HG03432 (cell line): Measurements from ENCODE around the gene SKOR1.

Experiments
- ATAC-seq: cut with Tn5 transposase; IDR thresholded peaks from one replicate; pipeline ENCODE4 v1.9.1; 2021; ENCODE audit warnings: mild to moderate bottlenecking, moderate library complexity; ENCODE audit not compliant: unreplicated experiment

Gene SKOR1

DNA sequence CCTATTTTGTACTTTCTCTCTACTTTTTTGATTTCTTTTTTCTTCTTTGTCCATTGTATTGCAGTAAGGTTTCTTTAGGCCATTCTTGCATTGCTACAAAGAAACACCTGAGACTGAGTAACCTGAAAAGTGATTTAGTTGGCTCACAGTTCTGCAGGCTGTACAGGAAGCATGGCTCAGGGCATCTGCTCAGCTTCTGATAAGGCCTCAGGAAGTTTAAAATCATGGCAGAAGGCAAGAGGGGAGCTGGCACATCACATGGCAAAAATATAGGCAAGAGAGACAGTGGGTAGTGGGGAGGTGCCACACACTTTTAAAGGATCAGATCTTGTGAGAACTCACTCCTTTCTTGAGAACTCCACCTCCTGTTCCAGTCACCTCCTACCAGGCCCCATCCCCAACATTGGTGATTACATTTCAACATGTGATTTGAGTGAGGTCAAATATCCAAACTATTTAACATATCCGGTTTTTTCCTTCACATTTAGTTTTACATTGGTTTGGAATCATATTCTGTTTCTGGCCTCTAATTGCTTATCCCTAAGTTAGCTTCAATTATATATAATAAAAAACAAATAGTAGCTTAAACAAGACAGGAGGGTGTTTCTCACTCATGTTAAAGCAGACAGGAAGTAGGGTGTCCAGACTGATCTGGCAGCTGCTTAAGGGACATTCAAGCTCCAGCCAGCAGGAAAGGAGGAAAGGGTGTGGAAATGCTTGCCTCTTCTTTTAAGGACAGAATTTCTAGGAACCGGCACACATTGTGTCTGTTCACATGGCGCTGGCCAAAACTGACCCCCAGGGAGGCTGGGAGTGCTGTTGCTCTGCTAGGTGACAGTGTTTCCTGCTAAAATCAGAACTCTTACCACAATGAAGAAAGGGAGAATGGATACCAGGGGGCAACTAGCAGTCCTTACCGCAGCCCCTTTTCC is 28.8 kb upstream of the SKOR1 start:
- no peak for ATAC-seq

DNA sequence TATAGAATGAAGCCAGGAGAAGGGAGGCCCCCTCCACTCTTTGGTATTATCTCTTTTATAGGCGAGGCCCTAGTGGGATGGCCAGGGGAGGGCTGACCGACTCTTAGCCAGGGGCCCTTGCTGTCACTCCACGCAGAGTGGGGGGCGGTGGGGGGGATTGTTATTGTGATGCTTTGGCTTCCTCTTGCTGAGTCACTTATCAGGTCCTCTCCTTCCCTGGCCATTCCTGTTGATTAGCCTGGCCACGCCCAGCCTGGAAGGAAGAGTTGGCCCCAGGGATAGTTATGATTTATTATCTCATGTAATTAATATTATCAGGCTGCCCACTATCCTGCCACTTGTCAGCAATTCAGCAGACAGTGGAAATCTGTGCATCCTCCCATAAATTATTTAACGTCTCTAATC is 25.5 kb upstream of the SKOR1 start:
- ATAC-seq: no peak

- ATAC-seq: no peak
Measured at GRCh38 chr15:67801142-67801541, 24.2 kb upstream of the SKOR1 start.

DNA sequence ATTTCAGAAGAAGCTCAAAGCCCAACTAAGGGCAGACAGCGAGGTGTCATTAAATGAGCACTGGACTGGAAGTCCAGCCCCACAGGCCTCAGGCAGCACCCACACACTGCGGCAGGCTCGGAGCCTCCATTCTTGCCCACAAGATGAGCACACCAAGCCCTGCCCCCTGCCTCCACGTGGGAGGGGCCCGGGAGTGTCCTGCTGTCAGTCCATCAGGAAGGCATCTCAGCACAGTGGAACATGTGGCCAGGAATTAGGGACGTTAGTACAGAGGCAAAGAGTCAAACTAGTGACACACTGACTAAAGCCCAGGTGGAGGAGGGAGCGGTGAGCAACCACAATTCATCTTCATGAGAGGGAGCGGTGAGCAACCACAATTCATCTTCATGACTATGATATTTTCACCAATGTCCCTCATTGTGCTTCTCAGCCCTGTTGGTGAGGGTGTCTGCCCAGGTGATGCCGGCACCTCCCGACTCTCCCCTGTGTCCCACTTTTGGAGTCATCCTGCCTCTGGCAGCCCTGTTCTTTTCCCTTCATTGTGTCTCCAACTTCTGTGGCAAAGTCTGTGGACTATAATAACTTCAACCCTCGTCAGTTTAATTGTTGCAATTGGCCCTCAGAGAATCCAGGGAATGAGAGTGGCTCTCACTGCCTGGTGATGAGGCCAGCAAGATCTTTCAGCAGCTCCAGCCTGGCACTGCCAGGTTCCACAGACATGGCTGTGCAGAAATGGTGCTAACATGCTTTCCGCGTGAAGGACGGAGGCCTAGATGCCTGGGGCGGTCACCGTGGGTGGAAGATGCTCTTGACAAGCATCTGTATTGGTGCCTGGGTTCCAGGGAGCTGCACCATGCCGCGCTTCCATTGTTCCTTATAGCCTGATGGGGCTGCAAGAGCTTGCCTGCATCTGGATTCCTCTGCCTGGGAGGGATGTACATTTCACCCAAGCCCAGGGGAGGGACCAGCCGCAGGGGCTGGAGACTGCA is 23.1 kb upstream of the SKOR1 start:
- ATAC-seq: no peak

DNA sequence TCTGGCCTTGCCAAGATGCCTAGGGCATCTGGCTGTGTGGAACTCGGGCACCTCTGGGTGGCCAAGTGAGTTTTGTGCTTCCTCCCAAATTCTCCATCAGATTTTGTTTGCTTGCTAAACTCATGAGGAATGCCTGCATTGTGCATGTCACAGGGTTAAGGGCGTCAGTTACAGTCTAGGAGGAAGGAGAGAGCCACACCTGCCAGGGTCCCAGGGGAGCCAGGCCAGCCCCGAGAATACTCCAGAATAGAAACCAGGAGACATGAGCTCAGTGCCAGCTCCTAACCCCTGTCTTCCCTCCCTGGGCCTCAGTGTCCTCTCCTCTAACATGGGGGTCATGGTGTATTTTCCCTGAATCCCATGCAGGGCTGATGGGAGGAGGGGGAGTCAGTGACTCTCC is 22.0 kb upstream of the SKOR1 start:
- ATAC-seq: no peak

- no peak for ATAC-seq
Measured at GRCh38 chr15:67803996-67804843, 21.1 kb upstream of the SKOR1 start.

DNA sequence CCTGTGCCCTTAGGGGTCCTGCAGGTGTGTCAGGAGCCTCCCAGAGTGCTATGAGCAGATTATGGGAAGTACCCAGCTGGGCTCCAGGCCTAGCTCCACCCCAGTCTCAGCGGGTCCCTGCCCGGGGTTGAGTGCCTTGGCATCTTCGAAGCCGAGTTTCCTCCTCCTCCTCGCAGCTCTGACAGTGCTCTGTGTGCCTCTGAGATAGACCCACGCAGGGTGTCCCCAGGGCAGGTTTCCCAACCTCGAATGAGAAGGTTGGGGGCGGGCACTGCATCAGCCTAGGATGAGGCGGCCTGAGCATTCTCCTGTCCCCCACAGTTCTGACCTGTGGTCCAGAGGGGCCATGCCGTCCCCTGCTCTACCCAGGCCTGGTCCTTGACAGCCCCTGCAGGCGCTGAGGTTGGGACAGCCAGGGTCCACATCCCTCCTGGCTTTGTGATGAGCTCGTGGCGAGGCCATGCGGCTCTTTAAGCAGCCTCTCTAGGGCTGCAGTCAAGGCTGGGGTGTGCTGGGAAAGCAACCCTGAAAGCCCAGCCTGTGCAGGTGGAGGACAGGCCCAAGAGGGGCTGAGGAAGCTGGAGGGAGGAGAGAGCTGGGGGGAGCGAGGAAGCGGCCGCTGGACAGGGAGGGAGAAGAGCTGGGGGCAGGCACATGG is 20.2 kb upstream of the SKOR1 start:
- ATAC-seq: no peak

DNA sequence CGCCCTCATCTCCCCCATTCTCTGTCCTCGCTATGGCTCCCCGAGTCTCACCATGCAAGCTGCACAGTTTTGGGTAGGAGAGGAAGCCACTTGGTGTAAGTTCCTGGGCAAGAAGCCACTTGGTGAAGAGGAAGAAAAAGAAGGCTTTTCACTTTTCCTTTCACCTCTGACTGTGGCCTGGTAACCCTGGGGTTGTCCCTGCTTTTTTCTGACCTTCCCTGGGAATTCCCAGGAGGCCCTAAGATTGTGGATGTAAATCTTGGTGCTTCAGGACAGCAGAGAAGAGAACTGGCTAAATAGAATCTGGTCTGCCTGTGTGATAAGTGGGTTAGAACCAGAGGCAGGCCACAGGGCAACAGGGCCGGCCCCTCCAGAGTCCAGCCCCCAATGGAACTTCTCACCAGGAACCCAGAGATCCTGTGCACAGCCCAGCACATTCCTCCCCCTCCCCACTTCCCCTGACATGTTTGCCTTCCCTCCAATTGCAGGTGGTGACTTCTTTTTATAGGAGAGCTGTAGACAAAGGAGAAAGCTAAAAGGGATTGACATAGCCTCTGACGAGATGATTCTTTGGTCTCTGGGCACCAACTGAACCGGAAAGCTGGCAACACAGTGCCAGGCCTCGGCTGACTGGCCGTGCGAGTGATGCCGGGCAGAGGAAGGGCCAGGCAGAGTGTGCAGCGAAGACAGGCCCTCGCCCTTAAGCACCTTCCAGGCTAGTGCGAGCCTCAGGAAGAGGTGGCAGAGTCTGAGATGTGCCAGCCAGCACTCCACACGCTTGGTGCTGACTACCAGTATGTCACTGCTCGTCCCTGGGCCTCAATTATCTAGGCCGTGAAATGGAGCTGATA is 19.4 kb upstream of the SKOR1 start:
- no peak for ATAC-seq

DNA sequence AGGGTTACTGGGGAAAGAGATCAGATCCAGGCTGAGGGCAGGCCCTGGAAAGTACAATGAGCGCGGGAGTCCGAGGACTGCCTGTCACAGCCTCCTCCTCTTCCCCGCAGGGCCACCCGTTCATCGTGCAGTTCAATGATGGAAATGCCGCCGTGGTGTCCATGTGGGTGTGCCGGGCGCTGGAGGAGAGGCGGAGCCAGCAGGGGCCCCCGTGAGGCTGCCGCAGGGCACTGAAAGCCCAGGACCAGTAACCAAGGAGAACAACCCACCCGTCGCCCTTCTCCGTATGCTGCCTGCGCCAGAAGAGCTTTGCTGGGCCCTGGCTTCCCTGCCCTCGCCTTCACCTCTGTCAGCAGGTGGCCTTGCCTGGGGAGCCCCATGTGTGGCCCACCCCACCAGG is 18.8 kb upstream of the SKOR1 start:
- no peak for ATAC-seq

GRCh38 chr15:67807141-67807540 is 18.2 kb upstream of the SKOR1 start:
- no peak for ATAC-seq

GRCh38 chr15:67807836-67808235 is 17.5 kb upstream of the SKOR1 start:
- no peak for ATAC-seq

DNA sequence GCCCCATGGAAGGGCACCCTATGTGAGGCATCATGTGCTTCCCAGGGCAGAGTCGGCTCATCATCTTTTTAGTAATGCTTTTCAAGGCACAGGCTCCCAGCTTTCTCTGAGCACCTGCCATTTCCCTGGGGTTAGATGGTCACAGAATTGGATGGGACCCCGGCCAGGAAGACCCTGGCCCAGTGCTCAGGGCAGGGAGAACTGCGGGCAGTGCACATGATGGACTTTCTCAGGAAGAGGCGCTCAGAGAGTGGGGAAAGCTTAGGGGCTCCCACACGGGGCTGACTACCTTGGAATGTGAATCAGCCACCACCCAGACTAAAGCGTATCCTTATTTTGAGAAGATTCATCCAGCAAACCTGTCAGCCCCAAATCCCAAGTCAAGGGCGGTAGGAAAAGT is 16.5 kb upstream of the SKOR1 start:
- ATAC-seq: no peak

GRCh38 chr15:67809441-67809840 is 15.9 kb upstream of the SKOR1 start:
- no peak for ATAC-seq

DNA sequence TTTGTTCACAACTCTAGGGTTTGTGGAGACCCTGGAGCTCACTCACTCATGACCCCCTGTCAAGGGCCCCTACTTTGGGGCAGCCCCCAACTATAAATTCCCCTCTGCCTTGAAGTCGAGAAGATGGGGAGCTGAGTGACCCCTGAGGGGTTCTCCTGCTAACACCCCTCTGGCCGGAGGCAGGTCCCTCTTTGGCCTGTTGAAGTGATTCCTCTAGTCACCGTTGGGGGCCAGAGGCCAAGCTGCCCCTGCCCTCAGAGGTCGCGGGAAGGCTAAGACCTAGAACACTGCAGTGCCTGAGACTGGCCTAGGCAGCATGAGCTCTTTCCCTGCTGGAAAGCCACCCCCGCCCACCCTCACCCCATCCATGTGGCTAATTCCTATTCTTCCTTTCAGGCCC is 15.4 kb upstream of the SKOR1 start:
- no peak for ATAC-seq

- no peak for ATAC-seq
Measured at GRCh38 chr15:67812241-67812644, 13.1 kb upstream of the SKOR1 start.

DNA sequence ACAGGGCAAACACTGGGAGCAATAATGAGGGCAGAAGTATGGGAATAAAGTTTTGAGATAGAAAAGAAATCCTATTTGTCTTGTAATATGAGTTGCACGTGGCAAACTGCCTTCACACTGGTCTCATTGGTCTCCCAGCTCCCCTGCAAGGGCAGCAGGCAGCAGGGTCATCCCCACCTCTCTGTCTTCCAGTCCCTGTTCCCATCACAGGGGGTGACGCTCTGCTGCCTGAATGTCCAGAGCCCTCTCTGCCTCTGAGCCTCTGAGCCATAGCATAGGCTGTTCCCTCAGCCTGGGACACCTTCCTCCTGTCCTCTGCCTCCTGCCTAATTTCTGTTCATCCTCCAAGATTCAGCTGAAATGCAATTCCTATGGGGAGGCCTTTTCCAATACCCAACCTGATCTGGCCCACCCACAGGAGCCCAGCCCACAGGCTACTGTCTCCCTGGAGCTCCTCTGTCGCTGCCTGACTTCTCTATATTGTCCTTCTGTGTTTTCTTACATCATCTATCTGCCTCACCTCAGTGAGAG is 12.1 kb upstream of the SKOR1 start:
- ATAC-seq: no peak

DNA sequence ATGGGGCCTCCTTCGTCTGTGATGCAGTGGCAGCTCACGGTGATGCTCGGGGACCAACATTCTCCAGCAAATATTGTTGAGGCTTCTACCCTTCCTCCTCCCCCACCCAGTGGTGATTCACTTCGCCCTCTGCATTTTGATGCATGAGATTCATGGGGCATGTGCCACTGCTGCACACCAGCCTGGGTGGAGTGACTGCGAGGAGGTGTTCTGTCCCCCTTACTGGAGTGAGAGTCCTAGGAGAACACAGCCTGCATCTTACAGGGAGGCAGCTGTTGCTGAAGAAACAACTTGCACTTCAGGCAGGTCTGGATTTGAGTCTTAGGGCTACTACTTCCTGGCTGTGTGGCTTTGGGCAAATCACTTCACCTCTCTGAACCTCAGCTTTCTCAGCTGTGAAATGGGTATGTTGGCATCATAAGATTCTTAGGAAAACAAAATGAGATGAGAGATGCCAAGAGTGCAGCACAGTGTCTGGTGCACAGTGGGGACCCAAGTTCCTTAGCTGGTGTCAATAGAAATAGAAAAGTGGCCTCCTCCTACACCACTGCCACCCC is 10.2 kb upstream of the SKOR1 start:
- no peak for ATAC-seq

DNA sequence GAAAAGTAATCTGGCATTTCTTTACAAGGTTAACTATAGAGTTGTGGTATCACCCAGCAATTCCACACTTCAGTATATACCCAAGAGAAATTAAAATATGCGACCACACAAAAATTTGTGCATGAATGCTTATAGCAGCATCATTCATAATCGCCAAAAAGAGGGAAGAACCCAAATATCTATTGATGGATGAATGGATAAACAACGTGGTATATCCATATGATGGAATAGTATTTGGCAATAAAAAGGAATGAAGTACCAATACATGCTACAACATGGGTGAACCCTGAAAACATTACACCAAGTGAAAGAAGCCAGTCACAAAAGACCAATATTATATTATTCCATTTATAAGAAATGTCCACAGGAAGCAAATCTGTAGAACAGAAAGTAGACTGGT is 8.6 kb upstream of the SKOR1 start:
- no peak for ATAC-seq

DNA sequence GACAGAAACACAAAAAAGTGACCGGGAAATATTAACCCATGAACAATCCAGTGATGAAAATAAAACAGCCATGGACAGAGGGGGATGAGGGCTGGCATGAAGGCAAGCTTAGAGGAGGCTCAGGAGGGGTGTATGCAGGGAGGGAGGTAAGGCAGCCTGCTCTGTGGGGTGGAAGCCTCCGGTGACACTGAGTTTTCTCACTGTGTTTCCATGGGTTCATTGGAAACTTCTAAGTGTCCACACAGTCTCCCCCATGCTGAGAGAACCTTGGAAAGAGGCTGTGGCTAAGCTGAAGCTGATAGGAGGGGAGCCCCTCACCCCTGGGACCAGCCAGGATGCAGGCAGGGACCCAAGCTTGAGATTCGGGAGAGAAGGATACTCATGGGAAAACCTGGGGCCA is 6.8 kb upstream of the SKOR1 start:
- ATAC-seq: no peak
